Nephron (organoid): ENCODE data around the gene TRIM15.

Experiments
- H3K27ac Mint-ChIP-seq, 3 experiments: 2 replicates each; pipeline ENCODE4 v1.8.0; 2020; ENCODE audit warnings: mixed read lengths in 3 of 3, mild to moderate bottlenecking in 2 of 3, moderate library complexity in 1 of 3
- H3K27me3 Mint-ChIP-seq: 2 replicates; pipeline ENCODE4 v1.8.0; 2021; ENCODE audit warnings: low read depth, mild to moderate bottlenecking, moderate library complexity, mixed read lengths
- H3K36me3 Mint-ChIP-seq: 2 replicates; pipeline ENCODE4 v1.8.0; 2020; ENCODE audit warnings: low read depth, mixed read lengths
- H3K4me1 Mint-ChIP-seq: 2 replicates; pipeline ENCODE4 v1.8.0; 2020; ENCODE audit warnings: mixed read lengths
- H3K4me3 Mint-ChIP-seq, 3 experiments: 2 replicates each; pipeline ENCODE4 v1.8.0; 2020; ENCODE audit warnings: mild to moderate bottlenecking in 3 of 3, mixed read lengths in 3 of 3, moderate library complexity in 2 of 3
- H3K9me3 Mint-ChIP-seq: 2 replicates; pipeline ENCODE4 v1.8.0; 2020; ENCODE audit warnings: mixed read lengths
- TF ChIP-seq, protein P1 (sequence below), 3 experiments: fragments of 200-600 bp; sonication (generic); IDR thresholded peaks; one replicate each; pipeline ENCODE4 v1.5.0; 2021; ENCODE audit warnings: antibody characterized with exemption in 3 of 3; ENCODE audit not compliant: unreplicated experiment in 3 of 3

Gene TRIM15

DNA sequence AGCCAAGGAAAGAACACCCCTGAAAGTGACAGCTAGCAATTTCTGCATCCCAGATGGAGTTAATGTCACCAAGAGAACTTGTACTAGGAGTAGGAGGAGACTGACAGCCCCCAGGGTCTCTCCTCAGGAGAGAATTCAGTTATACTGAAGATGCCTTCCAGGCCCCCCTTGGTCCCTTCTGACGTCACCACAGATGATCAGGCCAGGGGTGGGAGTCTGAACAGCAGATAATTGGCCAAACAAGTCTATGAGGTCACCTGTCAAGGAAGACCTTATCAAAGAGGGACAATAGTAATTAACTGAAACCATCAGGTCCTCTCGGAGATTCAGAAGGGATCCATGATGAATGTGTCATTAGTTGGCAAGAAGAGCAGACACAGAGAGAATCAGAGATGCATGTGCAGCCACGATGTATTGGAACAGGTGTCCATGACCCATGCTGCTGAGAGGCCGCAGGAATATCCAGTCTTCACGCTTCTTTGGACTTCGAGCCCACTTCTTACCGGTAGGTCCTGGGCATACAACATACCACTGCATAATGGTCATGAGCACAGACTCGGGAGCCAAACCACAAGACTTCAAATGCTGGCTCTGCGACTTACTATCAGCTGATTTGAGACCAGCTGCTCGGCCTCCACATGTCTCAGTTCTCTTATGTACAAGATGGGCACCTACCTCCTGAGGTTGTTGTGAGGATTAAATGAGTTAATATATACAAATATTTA, 12.5 kb upstream of the TRIM15 start:
- TF ChIP-seq, protein P1, sequence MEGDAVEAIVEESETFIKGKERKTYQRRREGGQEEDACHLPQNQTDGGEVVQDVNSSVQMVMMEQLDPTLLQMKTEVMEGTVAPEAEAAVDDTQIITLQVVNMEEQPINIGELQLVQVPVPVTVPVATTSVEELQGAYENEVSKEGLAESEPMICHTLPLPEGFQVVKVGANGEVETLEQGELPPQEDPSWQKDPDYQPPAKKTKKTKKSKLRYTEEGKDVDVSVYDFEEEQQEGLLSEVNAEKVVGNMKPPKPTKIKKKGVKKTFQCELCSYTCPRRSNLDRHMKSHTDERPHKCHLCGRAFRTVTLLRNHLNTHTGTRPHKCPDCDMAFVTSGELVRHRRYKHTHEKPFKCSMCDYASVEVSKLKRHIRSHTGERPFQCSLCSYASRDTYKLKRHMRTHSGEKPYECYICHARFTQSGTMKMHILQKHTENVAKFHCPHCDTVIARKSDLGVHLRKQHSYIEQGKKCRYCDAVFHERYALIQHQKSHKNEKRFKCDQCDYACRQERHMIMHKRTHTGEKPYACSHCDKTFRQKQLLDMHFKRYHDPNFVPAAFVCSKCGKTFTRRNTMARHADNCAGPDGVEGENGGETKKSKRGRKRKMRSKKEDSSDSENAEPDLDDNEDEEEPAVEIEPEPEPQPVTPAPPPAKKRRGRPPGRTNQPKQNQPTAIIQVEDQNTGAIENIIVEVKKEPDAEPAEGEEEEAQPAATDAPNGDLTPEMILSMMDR (IDR thresholded peaks at IDR 0.05; ENCODE audit: unreplicated experiment in 3 of 3): no peak
- H3K9me3 Mint-ChIP-seq: peaks cover 2% of the 10 kb centered on the region
- H3K27me3 Mint-ChIP-seq: peaks cover 22% of the 10 kb centered on the region
- H3K27ac Mint-ChIP-seq: no peak overlapping the region
- peaks cover 11% of the 10 kb centered on the region for H3K4me1 Mint-ChIP-seq
- no peaks in the 10 kb centered on the region for H3K36me3 Mint-ChIP-seq
- no peak overlapping the region for H3K4me3 Mint-ChIP-seq

- Mint-ChIP-seq H3K4me3 (no peak overlapping the region), H3K27me3 (peaks cover 18% of the 10 kb centered on the region), H3K36me3 (no peaks in the 10 kb centered on the region), H3K27ac (no peak overlapping the region), H3K9me3 (peaks cover 2% of the 10 kb centered on the region), H3K4me1 (peaks cover 16% of the 10 kb centered on the region)
- TF ChIP-seq, protein P1 (IDR thresholded peaks at IDR 0.05; ENCODE audit: unreplicated experiment in 3 of 3): no peak
Measured at GRCh38 chr6:30151580-30151979, 11.8 kb upstream of the TRIM15 start.

DNA sequence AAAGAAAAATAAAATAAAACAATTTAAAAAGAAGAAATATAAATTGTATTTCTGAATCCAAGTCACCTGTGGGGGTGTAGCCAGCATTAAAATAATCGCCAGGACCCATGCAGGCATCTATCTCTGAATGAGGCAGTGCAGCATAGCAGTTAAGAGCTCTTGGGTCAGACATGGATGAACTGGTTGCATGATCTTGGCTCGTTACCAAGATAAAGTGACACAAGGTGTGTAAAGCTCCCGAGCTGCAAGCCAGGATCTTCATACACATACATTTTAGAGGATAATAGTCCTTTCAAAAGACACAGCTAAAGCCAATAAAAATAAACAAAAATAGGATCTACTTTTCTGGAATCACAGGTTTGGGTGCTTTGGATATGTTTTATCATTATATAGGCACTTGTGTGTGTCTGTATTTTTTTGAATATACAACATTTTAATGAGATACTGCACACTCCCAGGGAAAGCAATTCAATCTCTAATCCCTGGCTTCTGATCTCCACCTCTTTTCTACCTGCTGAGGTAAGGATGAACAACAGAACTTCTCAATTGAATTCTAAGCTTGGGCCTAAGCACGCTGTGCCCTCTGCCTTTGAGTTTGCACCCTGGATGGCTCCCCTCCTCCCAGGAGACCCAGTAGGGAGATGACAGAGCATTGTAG, 11.2 kb upstream of the TRIM15 start:
- H3K9me3 Mint-ChIP-seq: peaks cover 2% of the 10 kb centered on the region
- H3K27me3 Mint-ChIP-seq: peaks cover 18% of the 10 kb centered on the region
- no peaks in the 10 kb centered on the region for H3K36me3 Mint-ChIP-seq
- TF ChIP-seq, protein P1 (IDR thresholded peaks at IDR 0.05; ENCODE audit: unreplicated experiment in 3 of 3): no peak
- H3K4me3 Mint-ChIP-seq: no peak overlapping the region
- H3K4me1 Mint-ChIP-seq: peaks cover 16% of the 10 kb centered on the region
- no peak overlapping the region for H3K27ac Mint-ChIP-seq

GRCh38 chr6:30152910-30153610, 10.3 kb upstream of the TRIM15 start:
- H3K27me3 Mint-ChIP-seq: peaks cover 13% of the 10 kb centered on the region
- H3K4me3 Mint-ChIP-seq: no peak overlapping the region
- TF ChIP-seq, protein P1 (IDR thresholded peaks at IDR 0.05; ENCODE audit: unreplicated experiment in 3 of 3): no peak
- peaks cover 2% of the 10 kb centered on the region for H3K9me3 Mint-ChIP-seq
- H3K27ac Mint-ChIP-seq: no peak overlapping the region
- H3K4me1 Mint-ChIP-seq: peaks cover 16% of the 10 kb centered on the region
- H3K36me3 Mint-ChIP-seq: no peaks in the 10 kb centered on the region

GRCh38 chr6:30154061-30154460, 9.3 kb upstream of the TRIM15 start:
- H3K4me3 Mint-ChIP-seq: no peak overlapping the region
- H3K36me3 Mint-ChIP-seq: no peaks in the 10 kb centered on the region
- TF ChIP-seq, protein P1 (IDR thresholded peaks at IDR 0.05; ENCODE audit: unreplicated experiment in 3 of 3): no peak
- no peak overlapping the region for H3K27ac Mint-ChIP-seq
- peaks cover 13% of the 10 kb centered on the region for H3K27me3 Mint-ChIP-seq
- H3K4me1 Mint-ChIP-seq: peaks cover 16% of the 10 kb centered on the region
- peaks cover 2% of the 10 kb centered on the region for H3K9me3 Mint-ChIP-seq
